HepG2 (cell line): ENCODE measurements around the gene CTNNA3. TPM values are rescaled to one million over a fixed set of nuclear protein-coding genes. Genes with fewer than 3 reads are reported as not detected.

ENCODE experiments used
- ATAC-seq: fragments of 200-7000 bp; cut with Tn5 transposase; 3 replicates; pipeline ENCODE4 v1.9.1; 2020; ENCODE audit warnings: mild to moderate bottlenecking, moderate library complexity
- BruUV-seq: library from RNA; stranded (reverse); fragments of 400-500 nt; replicated peaks from 2 replicates; lab custom pipeline; 2021; lab: Mats Ljungman, UMichigan
- CTCF ChIA-PET: fragments of 300-600 bp; formaldehyde crosslinking; extraction: SDS; loops from one replicate; lab custom pipeline; 2021; ENCODE audit warnings: low total read pairs, inconsistent platforms, low intra/inter-chr PET ratio; lab: Yijun Ruan, JAX
- POLR2A ChIA-PET: fragments of 350-600 bp; sonication (Branson Sonifier 250); formaldehyde crosslinking; loops from one replicate; lab custom pipeline; 2020; ENCODE audit warnings: antibody characterized with exemption, inconsistent platforms; lab: Yijun Ruan, JAX
- DNase-seq: peaks from one replicate; pipeline ENCODE4 v3.0.0-alpha.2; 2015; ENCODE audit warnings: low spot score
- FAIRE-seq: peaks from 3 replicates; lab custom pipeline; 2011; peaks lifted over from hg19 to GRCh38; lab: Jason Lieb, UNC
- H2AFZ ChIP-seq: one replicate; pipeline ENCODE4 v1.6.1; 2011; ENCODE audit warnings: low read length, inconsistent platforms
- H3K27ac ChIP-seq: fragments of 300-600 bp; 3 replicates; pipeline ENCODE4 v1.8.0; 2011; ENCODE audit warnings: mixed run types, mild to moderate bottlenecking, mixed read lengths, low read length, inconsistent platforms; ENCODE audit not compliant: insufficient read depth; ENCODE audit errors: extremely low read length
- H3K27me3 ChIP-seq, 2 experiments: fragments of 200-600 bp in 1 of 2; 2 replicates in 1 of 2; 3 replicates in 1 of 2; pipeline versions ENCODE4 v1.6.0 to v1.8.0; 2011; ENCODE audit warnings: low read length in 2 of 2, mild to moderate bottlenecking in 2 of 2, moderate library complexity in 2 of 2, inconsistent platforms in 1 of 2; ENCODE audit not compliant: insufficient read depth in 2 of 2, control insufficient read depth in 1 of 2
- H3K36me3 ChIP-seq, 2 experiments: fragments of 200-600 bp in 1 of 2; replicated peaks in 1 of 2; 2 replicates in 1 of 2; 3 replicates in 1 of 2; pipeline versions ENCODE4 v1.5.1 to v1.8.0; 2011; ENCODE audit warnings: low read length in 2 of 2, inconsistent platforms in 1 of 2; ENCODE audit not compliant: insufficient read depth in 2 of 2, control insufficient read depth in 1 of 2
- H3K4me1 ChIP-seq: 2 replicates; pipeline ENCODE4 v1.5.1; 2012; ENCODE audit warnings: low read length, inconsistent platforms; ENCODE audit not compliant: insufficient read depth
- H3K4me2 ChIP-seq: 2 replicates; pipeline ENCODE4 v1.6.0; 2011; ENCODE audit warnings: low read depth, low read length, inconsistent platforms
- H3K4me3 ChIP-seq, 3 experiments: fragments of 200-600 bp in 1 of 3; sonication (generic), shearing (Covaris generic) in 1 of 3; replicated peaks in 1 of 3; 2 replicates each; pipeline ENCODE4 v1.5.1; 2011 to 2016; ENCODE audit warnings: low read length in 3 of 3, inconsistent platforms in 2 of 3, low read depth in 2 of 3, mild to moderate bottlenecking in 2 of 3, control low read depth in 1 of 3, mixed read lengths in 1 of 3; ENCODE audit not compliant: insufficient read depth in 1 of 3
- H3K79me2 ChIP-seq: one replicate; pipeline ENCODE4 v1.6.1; 2011; ENCODE audit warnings: low read length, inconsistent platforms; ENCODE audit not compliant: insufficient read depth
- H3K9ac ChIP-seq: 2 replicates; pipeline ENCODE4 v1.6.0; 2011; ENCODE audit warnings: mild to moderate bottlenecking, low read depth, low read length, inconsistent platforms; ENCODE audit not compliant: insufficient read depth
- H3K9me3 ChIP-seq: 2 replicates; pipeline ENCODE4 v1.5.1; 2012; ENCODE audit warnings: mild to moderate bottlenecking, low read length
- H4K20me1 ChIP-seq: 2 replicates; pipeline ENCODE4 v1.6.0; 2011; ENCODE audit warnings: inconsistent platforms, mild to moderate bottlenecking, low read length, moderate library complexity; ENCODE audit not compliant: insufficient read depth
- ATF1 ChIP-seq: IDR thresholded peaks from 2 replicates; pipeline ENCODE4 v1.6.1; 2016; ENCODE audit warnings: mild to moderate bottlenecking, control low read depth
- ATM ChIP-seq: fragments of 450-650 bp; IDR thresholded peaks from 2 replicates; pipeline ENCODE4 v1.7.1; 2017; ENCODE audit warnings: mild to moderate bottlenecking, borderline replicate concordance
- ELF3 ChIP-seq: IDR thresholded peaks from 2 replicates; pipeline ENCODE4 v1.6.1; 2016; ENCODE audit warnings: missing genetic modification reagents, missing compliant biosample characterization
- GATAD2A ChIP-seq: IDR thresholded peaks from 2 replicates; pipeline ENCODE4 v1.6.1; 2016
- HMGXB4 ChIP-seq, 2 experiments: sonication (generic) in 1 of 2; formaldehyde crosslinking in 1 of 2; IDR thresholded peaks; 2 replicates each; pipeline versions ENCODE4 v1.4.0 to v1.6.1; 2018 to 2020; ENCODE audit warnings: missing genetic modification reagents in 2 of 2, borderline replicate concordance in 1 of 2, low read depth in 1 of 2, mild to moderate bottlenecking in 1 of 2, missing biosample characterization in 1 of 2
- KLF9 ChIP-seq: IDR thresholded peaks from 2 replicates; pipeline ENCODE4 v1.6.1; 2016; ENCODE audit warnings: low read depth
- NFYC ChIP-seq: IDR thresholded peaks from 2 replicates; pipeline ENCODE4 v1.6.1; 2016; ENCODE audit warnings: missing genetic modification reagents, missing compliant biosample characterization
- NKX3-1 ChIP-seq: sonication (generic); formaldehyde crosslinking; IDR thresholded peaks from 2 replicates; pipeline ENCODE4 v1.5.0; 2020; ENCODE audit warnings: missing genetic modification reagents
- SALL2 ChIP-seq: sonication (generic); formaldehyde crosslinking; IDR thresholded peaks from 2 replicates; pipeline ENCODE4 v1.8.1; 2023; ENCODE audit warnings: mild to moderate bottlenecking, missing genetic modification reagents, inconsistent platforms
- SOX6 ChIP-seq, 2 experiments: fragments of 450-650 bp in 1 of 2; sonication (generic) in 1 of 2; formaldehyde crosslinking in 1 of 2; IDR thresholded peaks; 2 replicates each; pipeline versions ENCODE4 v1.4.0 to v1.6.1; 2017 to 2020; ENCODE audit warnings: antibody characterized with exemption in 1 of 2, mild to moderate bottlenecking in 1 of 2, missing genetic modification reagents in 1 of 2
- THRA ChIP-seq: sonication (generic); formaldehyde crosslinking; IDR thresholded peaks from 2 replicates; pipeline ENCODE4 v1.4.0; 2020; ENCODE audit warnings: missing genetic modification reagents, borderline replicate concordance
- YEATS2 ChIP-seq: sonication (generic); formaldehyde crosslinking; IDR thresholded peaks from 2 replicates; pipeline ENCODE4 v1.4.0; 2020; ENCODE audit warnings: missing genetic modification reagents, borderline replicate concordance
- ZNF350 ChIP-seq: sonication (generic); formaldehyde crosslinking; IDR thresholded peaks from 2 replicates; pipeline ENCODE4 v1.4.0; 2020; ENCODE audit warnings: mild to moderate bottlenecking, low read depth, missing genetic modification reagents, borderline replicate concordance
- ZNF558 ChIP-seq: sonication (generic); formaldehyde crosslinking; IDR thresholded peaks from 2 replicates; pipeline ENCODE4 v1.9.0; 2022; ENCODE audit warnings: mild to moderate bottlenecking, missing genetic modification reagents, borderline replicate concordance
- ZNF597 ChIP-seq: sonication (generic); formaldehyde crosslinking; IDR thresholded peaks from 2 replicates; pipeline ENCODE4 v1.5.0; 2020; ENCODE audit warnings: missing genetic modification reagents
- WGBS: methylation state at CpG from one replicate; pipeline ENCODE4 v1.1.6; 2017; ENCODE audit warnings: low lambda C conversion rate; 5-methylcytosine and 5-hydroxymethylcytosine counted together
- in situ Hi-C: cut with HindIII; loops from 2 replicates; pipeline ENCODE4 v1.10.0; 2017; ENCODE audit warnings: low pct_unique_long_range_greater_than_20kb; ENCODE audit not compliant: extremely low pct_ligation_motif_present
- intact Hi-C: fragments of 100-400 bp; cut with micrococcal nuclease; formaldehyde crosslinking; loops from one replicate; pipeline ENCODE4 v1.10.0; 2022; ENCODE audit not compliant: unreplicated experiment
- polyA plus RNA-seq, 8 experiments: library from polyadenylated mRNA; depleted of rRNA in 3 of 8; stranded (reverse) in 7 of 8; unstranded in 1 of 8; fragments of >200 nt; fragmentation: Illumina TruSeq in 4 of 8; extraction: Trizol in 4 of 8; gene quantifications; 2 replicates each; pipeline versions ENCODE4 v1.2.1 to v1.2.3, GENCODE V29; 2011 to 2016; ENCODE audit warnings: low read depth in 4 of 8, missing spikeins in 1 of 8, mixed read lengths in 1 of 8; ENCODE audit not compliant: insufficient read depth in 1 of 8
- total RNA-seq, 5 experiments: library from RNA; depleted of rRNA; stranded (reverse); fragments of >200 nt; fragmentation: Illumina TruSeq; extraction: Trizol; gene quantifications; 2 replicates each; pipeline ENCODE4 v1.2.3, GENCODE V29; 2016; ENCODE audit warnings: low read depth in 1 of 5

The CTNNA3 gene
- total and polyA plus RNA-seq, 2 of the 13 experiments (the other 11 are each of a cell fraction or from before 2014, with no cell fraction given), result not detected

- TF ChIP-seq ZNF558, result no peak
These were observed 1451.0 kb downstream of the CTNNA3 start (continued) for GRCh38 chr10:66244953-66245352.

- H3K79me2 ChIP-seq, result no peaks in the 10 kb centered on the region
- TF ChIP-seq ELF3 (CRISPR knock-in tag), result no peak
- no peak for TF ChIP-seq ZNF597
- TF ChIP-seq ATM, result no peak
- TF ChIP-seq GATAD2A (CRISPR knock-in tag), result no peak
- TF ChIP-seq ATF1 (CRISPR knock-in tag), result no peak
- H3K27me3 ChIP-seq, result no peaks in the 10 kb centered on the region
- peaks cover 9% of the 10 kb centered on the region; the same call in 1 of the 2 replicates for H3K9me3 ChIP-seq
- no peak overlapping the region for H3K4me3 ChIP-seq
- no peaks in the 10 kb centered on the region for H3K4me1 ChIP-seq
- WGBS, result 0% methylated on average over 1 of the region's 1 CpG
- no peaks in the 10 kb centered on the region for H3K36me3 ChIP-seq
- no peak for FAIRE-seq
- no peak overlapping the region for H2AFZ ChIP-seq
- in situ Hi-C loops (no loop called here), intact Hi-C loops (no loop called here)
- no peak for ATAC-seq
- H3K27ac ChIP-seq, result no peak overlapping the region
- ChIA-PET POLR2A (no interaction called here), CTCF (no interaction called here)
- H4K20me1 ChIP-seq, result no peaks in the 10 kb centered on the region
- H3K4me2 ChIP-seq, result no peak overlapping the region
- DNase-seq, result no peak
- BruUV-seq, result no TSS peak
- H3K9ac ChIP-seq, result no peak overlapping the region
These were observed 1453.1 kb downstream of the CTNNA3 start for GRCh38 chr10:66242885-66243284.

GRCh38 chr10:66239062-66239461 is 1456.9 kb downstream of the CTNNA3 start:
- Histone ChIP-seq H3K9ac (no peak overlapping the region), H2AFZ (no peak overlapping the region), H3K4me1 (no peaks in the 10 kb centered on the region), H4K20me1 (no peaks in the 10 kb centered on the region), H3K27ac (no peak overlapping the region), H3K4me2 (no peak overlapping the region), H3K36me3 (no peaks in the 10 kb centered on the region), H3K9me3 (peaks cover 6% of the 10 kb centered on the region; the same call in 1 of the 2 replicates), H3K79me2 (no peaks in the 10 kb centered on the region), H3K27me3 (no peaks in the 10 kb centered on the region), H3K4me3 (no peak overlapping the region)
- no TSS peak for BruUV-seq
- CTCF ChIA-PET, result no interaction called here
- intact Hi-C loops (no loop called here), in situ Hi-C loops (no loop called here)
- ATAC-seq (no peak), FAIRE-seq (no peak), DNase-seq (no peak)
- POLR2A ChIA-PET, result no interaction called here
- TF ChIP-seq SALL2 (no peak), NKX3-1 (CRISPR knock-in tag) (no peak), HMGXB4 (CRISPR knock-in tag; IDR thresholded peaks at IDR 0.05; ENCODE audit: borderline replicate concordance in 1 of 2, low read depth in 1 of 2) (no peak), THRA (CRISPR knock-in tag) (no peak), KLF9 (no peak), YEATS2 (no peak), SOX6 (IDR thresholded peaks at IDR 0.05) (no peak), SOX6 (CRISPR knock-in tag; IDR thresholded peaks at IDR 0.05) (no peak), ZNF350 (CRISPR knock-in tag) (no peak), NFYC (CRISPR knock-in tag) (no peak)
